OCI-M2 (cell line): ENCODE data around the gene MYPOP.
A peak's percentile ranks its signal among the peaks of the same experiment; 100 is the strongest.

Experiments used
- DNase-seq: peaks from one replicate; lab custom pipeline; 2025; ENCODE audit not compliant: unreplicated experiment; lab: John Stamatoyannopoulos, UW

MYPOP gene

GRCh38 chr19:45901912-45902650, at the start of gene MYPOP:
Gene MYPOP, minus strand, starts transcription at chr19:45902613. Its CDS starts 840 bp downstream, at chr19:45901773.
- DNase-seq = no peak

GRCh38 chr19:45947926-45948325, 45.5 kb upstream of the MYPOP start:
- no peak for DNase-seq

GRCh38 chr19:45940515-45940805, 38.0 kb upstream of the MYPOP start:
- DNase-seq = no peak

- no peak for DNase-seq
These were observed 37.5 kb upstream of the MYPOP start for GRCh38 chr19:45939792-45940514.

- no peak for DNase-seq
These were observed 36.4 kb upstream of the MYPOP start for GRCh38 chr19:45938733-45939319.

GRCh38 chr19:45935267-45935666, 32.9 kb upstream of the MYPOP start:
- no peak for DNase-seq

GRCh38 chr19:45934551-45935230, 32.3 kb upstream of the MYPOP start:
- DNase-seq = no peak

- DNase-seq = no peak
These were observed 31.3 kb upstream of the MYPOP start for GRCh38 chr19:45933759-45934158.

- no peak for DNase-seq
These were observed 28.6 kb upstream of the MYPOP start for GRCh38 chr19:45931055-45931454.

- DNase-seq = no peak
These were observed 26.8 kb upstream of the MYPOP start for GRCh38 chr19:45929247-45929646.

- peak; percentile 65 for DNase-seq
These were observed 25.3 kb upstream of the MYPOP start for GRCh38 chr19:45927565-45928261.

GRCh38 chr19:45924891-45925447, 22.6 kb upstream of the MYPOP start:
- no peak for DNase-seq

GRCh38 chr19:45922281-45922680, 19.9 kb upstream of the MYPOP start:
- DNase-seq = no peak

- no peak for DNase-seq
These were observed 18.0 kb upstream of the MYPOP start for GRCh38 chr19:45920458-45920857.

GRCh38 chr19:45919678-45920077, 17.3 kb upstream of the MYPOP start:
- DNase-seq = no peak

- DNase-seq = no peak
These were observed 16.3 kb upstream of the MYPOP start for GRCh38 chr19:45918721-45919120.

- DNase-seq = no peak
These were observed 15.1 kb upstream of the MYPOP start for GRCh38 chr19:45917421-45918091.

- no peak for DNase-seq
These were observed 11.7 kb upstream of the MYPOP start, which contains the start of gene NANOS2 for GRCh38 chr19:45913874-45914830. Gene NANOS2, minus strand, starts transcription at chr19:45914778. Its CDS starts 85 bp downstream, at chr19:45914693.

GRCh38 chr19:45911291-45911690, 8.9 kb upstream of the MYPOP start:
- no peak for DNase-seq
